ENCODE data around the gene RHOC.

GRCh38 chr1:112694363-112694929 lies 12.5 kb downstream of the RHOC start:
- TF ChIP-seq CTCF (IDR thresholded peaks at IDR 0.05) (no peak), POLR2A (IDR thresholded peaks at IDR 0.05) (no peak)

Measured in Peyer's patch (tissue), 4 donors.